ENCODE data around the gene TSNAXIP1.

Gene TSNAXIP1

GRCh38 chr16:67864594-67864993 is 57.9 kb downstream of the TSNAXIP1 start:
- Histone ChIP-seq H3K9me3 (no peaks in the 10 kb centered on the region), H3K27me3 (no peaks in the 10 kb centered on the region), H3K4me3 (ENCODE audit: low read depth in 1 of 2, low read length in 1 of 2) (no peak overlapping the region), H3K27ac (no peak overlapping the region), H3K36me3 (peaks cover 16% of the 10 kb centered on the region), H3K4me1 (ENCODE audit: control insufficient read depth in 1 of 2, insufficient read depth in 1 of 2, low read depth in 1 of 2, low read length in 1 of 2) (no peaks in the 10 kb centered on the region)
- TF ChIP-seq CTCF (IDR thresholded peaks at IDR 0.05), result no peak

GRCh38 chr16:67865318-67865717 is 58.6 kb downstream of the TSNAXIP1 start:
- Histone ChIP-seq H3K27me3 (no peaks in the 10 kb centered on the region), H3K4me1 (ENCODE audit: control insufficient read depth in 1 of 2, insufficient read depth in 1 of 2, low read depth in 1 of 2, low read length in 1 of 2) (no peaks in the 10 kb centered on the region), H3K36me3 (peaks cover 16% of the 10 kb centered on the region), H3K9me3 (no peaks in the 10 kb centered on the region), H3K27ac (no peak overlapping the region), H3K4me3 (ENCODE audit: low read depth in 1 of 2, low read length in 1 of 2) (no peak overlapping the region)
- no peak for TF ChIP-seq CTCF (IDR thresholded peaks at IDR 0.05)

DNA sequence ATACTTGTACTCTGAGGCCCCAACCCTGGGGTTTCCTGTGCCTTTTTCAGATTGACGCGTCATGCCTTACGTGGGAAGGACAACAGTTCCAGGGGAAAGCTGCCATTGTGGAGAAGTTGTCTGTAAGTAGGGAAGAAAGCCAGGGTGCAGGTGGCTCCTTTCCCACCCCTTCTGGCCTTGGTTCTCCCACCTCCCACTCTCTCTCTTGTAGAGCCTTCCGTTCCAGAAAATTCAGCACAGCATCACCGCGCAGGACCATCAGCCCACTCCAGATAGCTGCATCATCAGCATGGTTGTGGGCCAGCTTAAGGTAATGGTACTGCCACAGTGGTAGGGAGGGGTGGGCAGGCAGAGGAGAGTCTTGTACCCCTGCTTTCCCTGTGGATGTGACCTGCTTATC is 61.6 kb downstream of the TSNAXIP1 start:
- TF ChIP-seq CTCF (IDR thresholded peaks at IDR 0.05), result no peak
- Histone ChIP-seq H3K27ac (no peak overlapping the region), H3K4me3 (ENCODE audit: low read depth in 1 of 2, low read length in 1 of 2) (no peak overlapping the region), H3K36me3 (peaks cover 16% of the 10 kb centered on the region), H3K4me1 (ENCODE audit: control insufficient read depth in 1 of 2, insufficient read depth in 1 of 2, low read depth in 1 of 2, low read length in 1 of 2) (peaks cover 10 to 14% of the 10 kb centered on the region in 2 experiments), H3K27me3 (no peaks in the 10 kb centered on the region), H3K9me3 (no peaks in the 10 kb centered on the region)

GRCh38 chr16:67869653-67870052 is 63.0 kb downstream of the TSNAXIP1 start:
- no peak for TF ChIP-seq CTCF (IDR thresholded peaks at IDR 0.05)
- H3K27ac ChIP-seq, result no peak overlapping the region

DNA sequence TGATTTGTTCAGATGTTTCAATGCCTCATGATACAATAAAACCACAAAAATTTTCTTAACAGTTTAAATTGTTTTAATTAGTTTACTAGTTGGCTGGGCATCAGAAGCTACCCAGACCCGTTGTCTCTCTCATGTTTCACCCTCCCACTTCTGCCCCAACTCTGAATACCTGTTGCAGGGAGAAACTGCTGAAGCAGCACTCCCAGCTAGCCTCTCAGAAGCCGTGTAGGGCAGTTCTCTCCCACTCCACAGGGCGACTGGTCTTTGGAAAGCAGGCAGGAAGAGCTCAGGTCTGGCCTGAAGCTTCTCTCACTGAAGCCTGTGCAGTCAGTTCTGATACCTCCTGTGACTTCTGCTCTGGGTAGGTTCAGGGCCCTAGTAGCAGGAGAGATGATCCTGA is 64.6 kb downstream of the TSNAXIP1 start:
- H3K27ac ChIP-seq, result peak overlapping the region; percentile 85
- TF ChIP-seq CTCF (IDR thresholded peaks at IDR 0.05), result no peak
- H3K4me3 ChIP-seq (ENCODE audit: low read depth in 1 of 2, low read length in 1 of 2), result no peak overlapping the region
- H3K27me3 ChIP-seq, result no peaks in the 10 kb centered on the region
- H3K9me3 ChIP-seq, result no peaks in the 10 kb centered on the region
- peaks cover 23 to 27% of the 10 kb centered on the region in 2 experiments for H3K4me1 ChIP-seq (ENCODE audit: control insufficient read depth in 1 of 2, insufficient read depth in 1 of 2, low read depth in 1 of 2, low read length in 1 of 2)
- peaks cover 19% of the 10 kb centered on the region for H3K36me3 ChIP-seq

More at GRCh38 chr16:67869653-67870052, 63.0 kb downstream of the TSNAXIP1 start:
- Histone ChIP-seq H3K27me3 (no peaks in the 10 kb centered on the region), H3K36me3 (peaks cover 16% of the 10 kb centered on the region), H3K9me3 (no peaks in the 10 kb centered on the region), H3K4me1 (ENCODE audit: control insufficient read depth in 1 of 2, insufficient read depth in 1 of 2, low read depth in 1 of 2, low read length in 1 of 2) (peaks cover 23 to 27% of the 10 kb centered on the region in 2 experiments), H3K4me3 (ENCODE audit: low read depth in 1 of 2, low read length in 1 of 2) (no peak overlapping the region)
